M059J (cell line): Measurements from ENCODE around the gene PTPN1. TPM values are rescaled to one million over a fixed set of nuclear protein-coding genes. Genes with fewer than 3 reads are reported as not detected.
"Not testable (repeated sequence)": the region's sequence is repeated elsewhere in the genome, so short reads cannot be mapped to it uniquely, and the experiment has no call there.

Source experiments
- DNase-seq: peaks from one replicate; pipeline ENCODE4 v3.0.0-alpha.2; 2012; ENCODE audit warnings: low read depth
- total RNA-seq: library from RNA; depleted of rRNA; stranded (reverse); fragments of >200 nt; shearing (Covaris generic); gene quantifications from 2 replicates; pipeline ENCODE4 v1.2.3, GENCODE V29; 2014; rRNA removed

Gene PTPN1
- total RNA-seq, result 62.0 and 84.9 TPM in 2 replicates

DNA sequence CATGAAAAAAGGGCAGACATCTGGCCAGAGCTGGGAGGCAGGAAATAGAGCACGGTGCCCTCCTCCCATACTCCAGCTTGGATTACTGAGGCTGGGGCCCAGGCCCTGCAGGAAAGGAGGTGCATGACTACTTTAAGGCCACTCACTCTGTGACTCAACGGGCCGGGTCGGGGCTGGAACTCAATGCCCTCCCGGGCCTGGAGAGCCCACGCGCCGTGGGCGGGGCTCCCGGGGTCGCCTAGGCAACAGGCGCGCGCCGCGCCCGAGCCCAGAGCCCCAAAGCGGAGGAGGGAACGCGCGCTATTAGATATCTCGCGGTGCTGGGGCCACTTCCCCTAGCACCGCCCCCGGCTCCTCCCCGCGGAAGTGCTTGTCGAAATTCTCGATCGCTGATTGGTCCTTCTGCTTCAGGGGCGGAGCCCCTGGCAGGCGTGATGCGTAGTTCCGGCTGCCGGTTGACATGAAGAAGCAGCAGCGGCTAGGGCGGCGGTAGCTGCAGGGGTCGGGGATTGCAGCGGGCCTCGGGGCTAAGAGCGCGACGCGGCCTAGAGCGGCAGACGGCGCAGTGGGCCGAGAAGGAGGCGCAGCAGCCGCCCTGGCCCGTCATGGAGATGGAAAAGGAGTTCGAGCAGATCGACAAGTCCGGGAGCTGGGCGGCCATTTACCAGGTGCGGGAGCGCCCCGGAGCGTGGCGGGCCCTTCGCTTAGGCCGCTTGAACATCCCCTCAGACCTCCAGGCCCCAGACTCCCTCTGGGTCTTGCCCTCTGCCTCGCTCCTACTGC is at the start of gene PTPN1:
PTPN1 (plus strand) TSS at position 461 of the 783 bp plus-strand sequence; CDS start at position 606, 145 bp downstream.
- peak; percentile 99 for DNase-seq

DNA sequence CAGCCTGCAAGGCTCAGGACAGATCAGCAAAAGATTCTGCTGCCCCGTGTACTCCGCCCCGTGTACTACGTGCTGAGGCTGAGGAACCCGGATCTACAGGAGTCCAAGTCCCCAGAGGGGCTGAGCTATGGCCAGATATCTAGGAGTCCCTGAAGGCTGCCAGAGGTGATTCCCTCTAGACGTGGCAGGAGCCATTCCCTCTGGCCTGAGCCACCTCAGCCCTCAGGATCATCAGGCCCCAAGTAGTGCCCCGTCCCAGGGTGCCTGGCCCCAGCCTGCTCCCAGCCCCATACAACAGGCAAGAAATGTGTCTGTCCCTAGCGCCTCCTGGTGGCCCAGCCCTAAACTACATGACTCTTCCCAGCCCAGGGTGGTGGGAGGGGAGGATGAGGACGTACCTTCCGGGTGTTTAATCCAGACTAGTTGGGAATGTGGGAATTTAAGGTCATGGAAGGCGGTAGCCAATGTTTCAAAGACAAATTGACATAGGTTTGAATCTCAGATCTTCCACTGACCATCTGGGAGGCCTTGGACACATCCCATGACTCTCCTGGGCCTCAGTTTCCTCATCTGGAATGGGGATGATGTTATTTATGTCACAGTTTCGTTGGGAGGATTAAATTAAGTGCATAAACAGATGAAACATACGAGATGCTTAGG is 49.4 kb upstream of the PTPN1 start:
- peak; percentile 84 for DNase-seq

DNA sequence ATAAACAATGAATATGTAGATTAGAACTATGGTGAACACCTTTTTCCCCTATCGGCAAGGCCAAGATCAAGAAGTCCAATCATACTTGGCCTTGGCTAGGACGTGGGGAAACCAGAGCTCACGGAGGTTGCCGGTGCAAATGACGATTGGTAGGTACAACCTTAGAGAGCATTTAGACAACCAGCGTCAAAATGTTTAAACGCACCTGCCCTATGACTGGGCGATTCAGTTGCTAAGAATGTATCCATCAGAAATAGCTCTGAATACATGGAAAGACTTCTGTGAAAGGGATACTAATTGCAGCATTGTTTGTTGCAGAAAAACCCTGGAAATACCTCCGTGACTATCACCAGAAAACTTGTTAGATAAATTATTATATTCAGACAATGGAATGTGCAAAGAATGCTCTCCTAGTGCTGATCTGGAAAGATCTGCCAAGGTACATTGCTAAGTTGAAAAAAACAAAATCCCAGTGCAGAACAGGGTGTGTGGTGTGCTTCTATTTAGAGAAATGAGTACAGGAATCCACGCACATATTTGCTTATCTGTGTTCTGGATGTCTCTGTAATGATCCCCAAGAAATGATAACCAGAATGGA is 48.0 kb upstream of the PTPN1 start:
- no peak for DNase-seq

DNA sequence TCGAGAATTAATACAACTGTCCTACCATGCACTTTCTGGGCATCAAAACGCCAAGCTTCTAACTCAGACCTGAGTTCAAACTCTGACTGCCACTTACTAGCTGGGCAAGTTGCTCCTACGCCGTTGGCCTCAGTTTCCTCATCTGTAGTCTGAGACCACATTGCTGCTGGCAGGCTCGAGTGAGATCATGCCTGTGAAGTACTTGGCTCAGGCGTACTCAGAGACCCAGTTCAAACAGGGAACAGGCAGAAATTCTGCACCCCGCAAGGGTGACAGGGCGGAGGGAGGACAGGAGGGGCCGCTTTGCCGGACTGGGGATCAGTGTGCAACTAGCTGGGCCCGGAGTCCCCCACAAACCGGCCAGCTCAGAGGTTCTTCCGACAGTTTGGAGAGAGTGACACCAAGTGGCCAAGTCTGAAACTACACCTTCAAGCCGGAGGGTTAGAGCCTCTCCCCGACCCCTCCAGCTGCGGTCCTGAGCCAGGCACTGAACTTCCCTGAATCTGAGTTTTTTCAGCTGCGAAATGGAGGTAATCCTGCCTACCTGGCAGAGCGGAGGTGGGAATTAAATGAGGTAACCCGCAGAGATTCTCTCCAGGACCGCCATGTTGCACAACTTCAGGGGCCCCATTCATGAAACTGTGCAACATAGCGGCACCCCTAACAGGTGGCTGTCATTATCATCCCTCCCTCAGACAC is 46.0 kb upstream of the PTPN1 start:
- peak; percentile 70 for DNase-seq

DNA sequence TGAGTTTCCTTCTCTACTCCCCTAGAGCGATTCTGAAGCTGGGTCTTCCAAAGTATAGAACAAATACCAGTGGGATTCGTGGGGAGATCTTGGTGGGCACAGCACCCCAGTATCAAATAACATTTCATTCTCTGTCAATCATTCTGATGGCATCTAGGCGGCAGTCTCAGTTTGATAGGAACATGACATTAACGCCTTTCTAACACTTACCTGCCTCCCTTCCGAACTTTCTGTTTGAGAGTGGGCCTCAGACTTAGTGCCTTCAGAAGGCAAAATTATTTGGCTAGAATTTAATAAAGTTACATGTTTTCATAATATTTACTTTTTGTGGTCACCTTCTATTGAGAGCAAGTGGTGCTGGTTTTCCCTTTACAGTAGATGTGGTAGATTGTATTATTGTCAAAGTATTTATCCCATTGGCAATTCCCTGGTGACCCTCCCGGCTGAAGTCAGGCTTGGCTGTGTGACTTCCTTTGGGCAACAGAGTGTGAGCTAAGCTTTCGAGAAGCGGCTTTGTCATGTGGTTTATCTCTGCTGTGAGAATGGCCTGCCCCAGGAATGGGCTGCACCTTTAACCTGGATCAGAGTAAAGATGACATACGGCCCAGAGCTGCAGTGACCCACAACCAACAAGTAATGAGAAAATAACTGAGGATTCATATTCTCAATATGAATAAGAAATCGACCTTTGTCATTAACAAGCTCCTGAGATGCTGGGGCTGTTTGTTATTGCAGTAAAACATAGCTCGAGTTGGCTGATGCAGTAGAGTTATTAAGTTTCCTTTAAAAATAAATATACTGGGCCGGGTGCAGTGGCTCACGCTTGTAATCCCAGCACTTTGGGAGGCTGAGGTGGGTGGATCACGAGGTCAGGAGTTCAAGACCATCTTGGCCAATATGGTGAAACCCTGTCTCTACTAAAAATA is 45.2 kb upstream of the PTPN1 start:
- DNase-seq, result no peak

DNA sequence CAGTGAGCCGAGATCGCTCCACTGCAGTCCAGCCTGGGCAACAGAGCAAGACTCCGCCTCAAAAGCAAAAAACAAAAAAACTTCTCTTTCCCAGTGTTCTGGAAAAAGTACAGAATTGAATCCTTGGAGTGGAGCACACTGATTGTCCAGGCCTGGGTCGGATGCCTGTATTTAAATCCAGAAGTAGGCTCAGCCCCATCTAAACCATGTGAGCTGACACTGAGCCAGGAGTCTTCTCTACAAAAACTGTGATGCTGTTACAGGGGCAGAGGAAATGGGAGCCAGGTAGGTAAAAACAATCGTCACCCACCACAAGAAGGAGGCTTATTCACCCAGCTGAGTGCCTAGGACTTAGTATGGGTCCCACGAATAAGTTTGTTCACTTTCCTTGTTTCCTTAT is 43.0 kb upstream of the PTPN1 start:
- no peak for DNase-seq

GRCh38 chr20:50467718-50468356 is 42.3 kb upstream of the PTPN1 start:
- peak; percentile 57 for DNase-seq

DNA sequence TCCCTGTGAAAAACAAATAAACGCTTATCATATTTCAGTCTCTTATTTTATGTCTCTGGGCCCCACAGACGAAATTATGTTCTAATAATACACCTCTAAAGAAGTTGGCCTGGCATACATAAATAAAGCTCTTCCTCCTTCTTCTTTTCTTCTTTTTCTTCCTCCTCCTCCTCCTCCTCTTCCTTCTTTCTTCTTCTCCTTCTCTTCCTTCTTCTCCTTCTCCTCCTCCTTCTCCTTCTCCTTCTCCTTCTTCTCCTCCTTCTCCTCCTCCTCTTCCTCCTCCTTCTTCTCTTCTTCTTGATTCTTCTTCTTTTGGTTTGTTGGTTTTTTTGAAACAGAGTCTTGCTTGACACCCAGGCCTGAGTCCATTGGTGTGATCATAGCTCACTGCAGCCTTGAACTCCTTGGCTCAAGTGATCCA is 41.8 kb upstream of the PTPN1 start:
- no peak for DNase-seq

GRCh38 chr20:50469176-50469723 is 40.9 kb upstream of the PTPN1 start:
- DNase-seq, result no peak

DNA sequence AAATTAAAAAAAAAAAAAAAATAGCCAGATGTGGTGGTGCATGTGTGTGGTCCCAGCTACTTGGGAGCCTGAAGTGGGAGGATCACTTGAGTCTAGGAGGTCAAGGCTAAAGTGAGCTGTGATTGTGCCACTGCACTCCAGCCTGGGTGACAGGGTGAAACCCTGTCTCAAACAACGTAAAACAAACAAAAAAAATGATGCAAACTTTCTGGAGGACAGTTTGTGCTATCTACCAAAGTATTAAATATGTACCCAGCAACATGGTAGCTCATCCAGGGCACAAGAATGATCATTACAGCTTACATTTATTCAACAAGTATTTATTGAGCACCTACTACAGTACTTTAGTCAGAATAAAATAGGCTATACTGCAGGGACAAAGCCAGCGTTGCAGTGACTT is 40.4 kb upstream of the PTPN1 start:
- DNase-seq, result no peak

- peak; percentile 36 for DNase-seq
Measured at GRCh38 chr20:50470264-50470858, 39.8 kb upstream of the PTPN1 start.

DNA sequence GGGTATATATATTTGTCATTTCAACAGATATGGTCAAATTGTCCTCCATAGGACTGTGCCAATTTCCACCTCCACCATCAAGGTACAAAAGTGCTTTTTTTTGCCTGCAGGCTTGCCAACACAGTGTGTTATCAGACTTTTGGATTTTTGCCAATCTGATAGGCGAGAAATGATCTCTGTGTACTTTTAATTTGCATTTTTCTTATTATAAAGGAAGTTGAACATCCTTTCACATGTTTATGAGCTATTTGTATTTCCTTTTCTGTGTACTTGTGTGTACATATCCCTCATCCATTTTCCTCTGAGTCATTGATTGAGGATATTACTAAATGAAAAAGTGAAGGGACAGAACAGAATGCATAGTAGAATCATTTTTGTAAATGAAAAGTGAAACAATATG is 39.0 kb upstream of the PTPN1 start:
- DNase-seq, result peak; percentile 41

DNA sequence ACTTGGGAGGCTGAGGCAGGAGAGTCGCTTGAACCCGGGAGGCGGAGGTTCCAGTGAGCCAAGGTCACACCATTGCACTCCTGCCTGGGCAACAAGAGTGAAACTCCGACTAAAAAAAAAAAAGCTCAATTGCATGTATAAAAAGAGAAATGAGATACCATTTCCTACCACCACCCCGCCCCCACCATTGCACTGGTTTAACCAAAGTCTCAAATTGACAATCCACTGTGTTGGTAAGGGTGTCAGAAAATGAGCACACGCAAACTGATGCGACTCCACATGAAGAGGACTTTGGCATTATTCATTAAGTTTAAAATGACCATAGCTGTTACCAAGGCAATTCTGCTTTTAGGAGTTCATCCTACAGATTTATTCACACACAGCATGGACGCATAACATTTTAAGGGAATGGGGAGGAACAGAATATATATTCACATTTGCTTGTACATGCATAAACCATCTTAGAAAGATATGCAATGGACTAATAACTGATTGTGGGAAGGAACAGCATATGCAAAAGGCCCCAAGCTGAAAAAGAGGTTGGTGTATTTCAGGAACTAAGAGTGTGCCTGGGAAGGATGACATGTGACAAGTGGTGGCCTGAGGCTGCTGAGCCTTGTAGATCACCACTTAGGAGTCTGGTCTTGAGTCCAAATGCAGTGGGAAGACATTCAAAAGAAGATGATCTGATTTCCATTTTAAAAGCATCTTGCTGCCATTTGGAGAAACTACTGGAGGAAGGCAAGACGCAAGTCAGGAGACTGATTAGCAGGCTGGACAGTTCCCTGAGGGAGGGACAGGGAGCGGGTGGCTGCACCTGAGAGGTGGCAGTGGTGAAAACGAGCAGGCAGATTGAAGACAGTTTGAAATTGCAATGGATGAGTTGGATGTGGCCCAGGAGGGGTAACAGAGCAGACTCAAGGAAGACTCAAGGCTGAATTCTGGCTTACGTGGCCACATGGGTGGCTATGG is 37.2 kb upstream of the PTPN1 start:
- DNase-seq, result no peak

- DNase-seq, result not testable (repeated sequence)
Measured at GRCh38 chr20:50474356-50474755, 35.8 kb upstream of the PTPN1 start.

DNA sequence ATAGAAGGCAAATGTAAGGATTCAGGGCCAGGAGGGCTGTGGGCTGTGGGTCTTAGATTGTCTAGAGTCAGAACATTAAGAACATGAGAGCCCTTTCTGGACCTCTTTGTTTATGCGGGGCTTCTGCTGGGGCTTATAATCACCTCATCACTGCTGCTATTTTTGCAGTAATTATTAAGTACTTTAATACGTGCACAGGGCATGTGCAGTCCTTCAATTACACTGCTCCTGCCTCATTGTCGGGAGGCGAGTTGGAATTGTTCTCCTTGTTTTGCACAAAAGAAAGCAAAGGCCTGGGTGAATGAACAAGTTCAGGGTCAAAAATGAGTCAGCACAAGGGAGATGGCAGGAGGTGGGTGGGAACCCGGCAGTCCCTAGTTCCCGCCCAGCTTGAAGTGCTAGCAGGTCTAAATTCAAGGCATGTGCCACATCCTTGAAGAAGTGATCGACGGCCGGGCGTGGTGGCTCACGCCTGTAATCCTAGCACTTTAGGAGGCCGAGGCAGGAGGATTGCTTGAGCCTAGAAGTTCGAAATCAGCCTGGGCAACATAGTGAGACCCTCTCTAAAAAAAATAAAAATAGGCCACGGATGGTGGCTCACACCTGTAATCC is 34.4 kb upstream of the PTPN1 start:
- DNase-seq, result peak; percentile 78

DNA sequence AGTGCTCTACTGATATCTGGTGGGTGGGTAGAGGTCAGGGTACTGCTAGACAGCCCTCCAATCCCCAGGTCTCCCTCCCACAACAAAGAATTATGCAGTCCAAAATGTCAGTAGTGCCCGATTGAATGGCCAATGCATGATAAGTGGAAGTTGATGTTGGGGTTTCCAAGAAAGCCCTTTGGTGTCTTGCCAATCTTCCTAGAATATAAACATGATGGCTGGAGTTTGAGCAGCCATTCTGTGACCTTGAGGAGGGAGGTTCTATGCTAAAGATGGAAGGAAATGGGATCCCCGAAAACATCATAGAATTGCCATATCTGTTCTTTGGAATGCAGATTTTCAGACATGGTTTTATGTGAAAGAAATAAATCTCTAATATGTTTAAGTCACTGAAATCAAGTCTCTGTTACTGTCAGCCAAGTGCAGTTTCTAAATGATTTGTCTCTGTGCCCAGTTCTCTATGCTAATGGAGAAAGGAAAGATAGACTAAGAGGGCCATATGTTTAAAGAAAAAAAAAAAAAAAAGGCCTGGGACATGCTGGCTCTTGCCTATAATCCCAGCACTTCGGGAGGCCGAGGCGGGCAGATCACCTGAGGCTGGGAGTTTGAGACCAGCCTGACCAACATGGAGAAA is 32.8 kb upstream of the PTPN1 start:
- DNase-seq, result no peak

DNA sequence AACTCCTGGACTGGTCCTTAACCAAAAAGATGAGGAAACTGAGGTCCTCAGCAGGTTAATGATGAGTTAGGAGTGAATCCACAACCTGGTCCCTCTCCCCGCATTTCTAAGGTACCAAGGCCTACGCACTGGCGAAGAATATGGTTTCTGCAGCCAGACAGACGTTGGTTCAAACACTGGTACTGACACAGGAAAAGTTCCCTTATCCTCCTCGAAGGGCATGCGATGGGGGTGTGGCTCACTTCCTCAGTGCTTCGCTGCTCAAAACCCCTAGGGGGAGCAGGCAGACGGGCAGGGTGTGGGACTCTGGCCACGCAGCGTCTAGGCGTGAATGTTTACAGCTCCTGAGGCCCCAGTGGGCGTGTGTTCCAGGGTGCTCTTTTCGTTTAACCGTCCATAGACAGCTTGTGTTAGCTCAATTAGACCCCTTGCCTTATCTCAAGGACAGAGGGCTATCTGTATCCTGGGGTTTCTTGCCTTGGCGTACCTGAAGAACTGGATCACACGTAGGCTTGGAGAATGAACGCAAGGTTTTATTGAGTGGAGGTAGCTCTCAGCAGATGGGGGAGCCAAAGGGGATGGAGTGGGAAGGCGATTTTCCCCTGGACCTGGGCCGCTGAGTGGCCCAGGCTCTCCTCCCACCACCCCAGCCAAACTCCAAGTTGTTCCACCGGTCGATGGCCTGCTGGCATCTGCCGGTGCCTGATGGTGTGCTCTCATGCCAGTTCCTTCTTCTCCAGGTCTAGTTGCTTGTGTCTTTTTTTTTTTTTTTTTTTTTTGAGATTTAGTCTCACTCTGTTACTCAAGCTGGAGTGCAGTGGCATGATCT is 31.8 kb upstream of the PTPN1 start:
- DNase-seq, result peak; percentile 58
